Uterus (tissue), 2 donors: Measurements from ENCODE around the gene ANXA7.
"Not testable (repeated sequence)": the region's sequence is repeated elsewhere in the genome, so short reads cannot be mapped to it uniquely, and the experiment has no call there.

ENCODE experiments used
- CTCF ChIP-seq, 4 experiments: fragments of 200-600 bp in 2 of 4; fragments of 450-650 bp in 2 of 4; sonication (generic) in 2 of 4; IDR thresholded peaks; one replicate each; pipeline ENCODE4 v1.5.1; 2016 to 2019; ENCODE audit warnings: antibody characterized with exemption in 4 of 4, mild to moderate bottlenecking in 2 of 4, moderate library complexity in 1 of 4
- POLR2A ChIP-seq, 2 donors: fragments of 450-650 bp; IDR thresholded peaks; one replicate each; pipeline ENCODE4 v1.6.1; 2016; ENCODE audit warnings: antibody characterized with exemption in 2 of 2, mild to moderate bottlenecking in 1 of 2, moderate library complexity in 1 of 2

- not testable (repeated sequence) for TF ChIP-seq CTCF, POLR2A (IDR thresholded peaks at IDR 0.05)
These were observed 88.6 kb downstream of the ANXA7 start for GRCh38 chr10:73325290-73325689.
